Mammary epithelial cell (primary cell): ENCODE results near the gene HOXA3.

Experiments used
- EZH2 ChIP-seq: IDR thresholded peaks from 2 replicates; pipeline ENCODE4 v1.6.1; 2012; ENCODE audit warnings: low read length, inconsistent platforms, borderline replicate concordance
- TF ChIP-seq, protein P1 (sequence below), 2 donors: IDR thresholded peaks in 1 of 2; conservative IDR thresholded peaks in 1 of 2; 2 replicates each; pipeline ENCODE4 v1.5.1; 2011 to 2012; ENCODE audit warnings: inconsistent platforms in 2 of 2, low read length in 2 of 2, mild to moderate bottlenecking in 2 of 2, control low read depth in 1 of 2, low read depth in 1 of 2; ENCODE audit not compliant: insufficient read depth in 1 of 2; ENCODE audit errors: extremely low read depth in 1 of 2

DNA sequence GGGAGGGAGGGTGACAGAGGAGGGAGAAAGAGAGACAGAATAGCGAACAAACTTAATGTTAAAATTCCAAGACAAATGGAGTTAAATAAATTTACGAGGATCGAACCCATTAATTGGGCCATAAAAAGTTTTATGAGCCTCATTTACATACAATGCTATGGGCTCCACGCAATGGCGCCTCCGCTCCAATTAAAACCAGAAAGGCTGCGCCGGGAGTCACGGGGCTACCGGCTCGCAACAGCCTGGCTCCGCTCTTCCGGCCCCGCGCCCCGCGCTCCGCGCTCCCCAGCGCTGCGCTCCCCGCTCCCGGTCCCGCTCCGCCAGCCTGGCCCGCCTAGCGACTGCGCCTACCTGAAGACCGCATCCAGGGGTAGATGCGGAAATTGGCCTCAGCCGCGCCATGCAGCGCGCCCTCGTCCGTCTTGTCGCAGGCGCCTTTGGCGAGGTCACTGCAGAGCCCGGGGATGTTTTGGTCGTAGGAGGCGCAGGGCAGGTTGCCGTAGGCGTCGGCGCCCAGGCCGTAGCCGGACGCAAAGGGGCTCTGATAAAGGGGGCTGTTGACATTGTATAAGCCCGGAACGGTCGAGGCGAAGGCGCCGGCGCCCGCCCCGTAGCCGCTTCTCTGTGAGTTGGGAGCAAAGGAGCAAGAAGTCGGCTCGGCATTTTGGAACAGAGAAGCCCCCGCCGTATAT, 3.6 kb upstream of the HOXA3 start:
- TF ChIP-seq, protein P1, sequence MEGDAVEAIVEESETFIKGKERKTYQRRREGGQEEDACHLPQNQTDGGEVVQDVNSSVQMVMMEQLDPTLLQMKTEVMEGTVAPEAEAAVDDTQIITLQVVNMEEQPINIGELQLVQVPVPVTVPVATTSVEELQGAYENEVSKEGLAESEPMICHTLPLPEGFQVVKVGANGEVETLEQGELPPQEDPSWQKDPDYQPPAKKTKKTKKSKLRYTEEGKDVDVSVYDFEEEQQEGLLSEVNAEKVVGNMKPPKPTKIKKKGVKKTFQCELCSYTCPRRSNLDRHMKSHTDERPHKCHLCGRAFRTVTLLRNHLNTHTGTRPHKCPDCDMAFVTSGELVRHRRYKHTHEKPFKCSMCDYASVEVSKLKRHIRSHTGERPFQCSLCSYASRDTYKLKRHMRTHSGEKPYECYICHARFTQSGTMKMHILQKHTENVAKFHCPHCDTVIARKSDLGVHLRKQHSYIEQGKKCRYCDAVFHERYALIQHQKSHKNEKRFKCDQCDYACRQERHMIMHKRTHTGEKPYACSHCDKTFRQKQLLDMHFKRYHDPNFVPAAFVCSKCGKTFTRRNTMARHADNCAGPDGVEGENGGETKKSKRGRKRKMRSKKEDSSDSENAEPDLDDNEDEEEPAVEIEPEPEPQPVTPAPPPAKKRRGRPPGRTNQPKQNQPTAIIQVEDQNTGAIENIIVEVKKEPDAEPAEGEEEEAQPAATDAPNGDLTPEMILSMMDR (conservative IDR thresholded peaks at IDR 0.05 in 1 of 2, IDR thresholded peaks at IDR 0.05 in 1 of 2; ENCODE audit: extremely low read depth in 1 of 2, insufficient read depth in 1 of 2, low read depth in 1 of 2, low read length in 2 of 2): no peak
- TF ChIP-seq EZH2: no peak
